ENCODE measurements around the gene PCDHGB3. TPM values are rescaled to one million over a fixed set of nuclear protein-coding genes. Genes with fewer than 3 reads are reported as not detected.
"Not testable (repeated sequence)": the region's sequence is repeated elsewhere in the genome, so short reads cannot be mapped to it uniquely, and the experiment has no call there.

PCDHGB3 gene
- total RNA-seq, 1 experiment from 2014 or later, result 1.1 TPM

- no peak for DNase-seq (ENCODE audit: extremely low read depth, low read depth)
These were observed 19.4 kb downstream of the PCDHGB3 start for GRCh38 chr5:141389153-141390042.

GRCh38 chr5:141392429-141393198, 22.6 kb downstream of the PCDHGB3 start, which contains the start of gene PCDHGA8:
Gene PCDHGA8 (plus strand): TSS chr5:141392633. CDS start chr5:141392814, 181 bp downstream.
- no peak for DNase-seq (ENCODE audit: extremely low read depth, low read depth)

- DNase-seq (ENCODE audit: extremely low read depth, low read depth), result no peak
These were observed 23.2 kb downstream of the PCDHGB3 start for GRCh38 chr5:141393267-141393666.

- not testable (repeated sequence) for DNase-seq (ENCODE audit: extremely low read depth, low read depth)
These were observed 24.6 kb downstream of the PCDHGB3 start for GRCh38 chr5:141394401-141395187.

- DNase-seq (ENCODE audit: extremely low read depth, low read depth), result not testable (repeated sequence)
These were observed 27.9 kb downstream of the PCDHGB3 start, which contains the start of gene PCDHGB5 for GRCh38 chr5:141397756-141398551. Gene PCDHGB5 (plus strand): TSS chr5:141397947. CDS start chr5:141398128, 181 bp downstream.

GRCh38 chr5:141398608-141399007, 28.6 kb downstream of the PCDHGB3 start:
- DNase-seq (ENCODE audit: extremely low read depth, low read depth), result no peak

- no peak for DNase-seq (ENCODE audit: extremely low read depth, low read depth)
These were observed 29.7 kb downstream of the PCDHGB3 start for GRCh38 chr5:141399555-141400258.

GRCh38 chr5:141402553-141403243, 32.7 kb downstream of the PCDHGB3 start, which contains the start of gene PCDHGA9:
Gene PCDHGA9 (plus strand): TSS chr5:141402778. CDS start chr5:141402953, 175 bp downstream.
- peak; percentile 33 for DNase-seq (ENCODE audit: extremely low read depth, low read depth)

- DNase-seq (ENCODE audit: extremely low read depth, low read depth), result no peak
These were observed 33.3 kb downstream of the PCDHGB3 start for GRCh38 chr5:141403387-141403786.

GRCh38 chr5:141407790-141408505, 37.9 kb downstream of the PCDHGB3 start, which contains the start of gene PCDHGB6:
Gene PCDHGB6 (plus strand): TSS chr5:141408021. CDS start chr5:141408203, 182 bp downstream.
- not testable (repeated sequence) for DNase-seq (ENCODE audit: extremely low read depth, low read depth)

- DNase-seq (ENCODE audit: extremely low read depth, low read depth), result no peak
These were observed 39.7 kb downstream of the PCDHGB3 start for GRCh38 chr5:141409598-141410306.

- DNase-seq (ENCODE audit: extremely low read depth, low read depth), result no peak
These were observed 41.5 kb downstream of the PCDHGB3 start for GRCh38 chr5:141411575-141411974.

GRCh38 chr5:141412854-141413539, 43.0 kb downstream of the PCDHGB3 start, which contains the start of gene PCDHGA10:
Gene PCDHGA10 (plus strand): TSS chr5:141412987. CDS start chr5:141413176, 189 bp downstream.
- DNase-seq (ENCODE audit: extremely low read depth, low read depth), result peak; percentile 82

GRCh38 chr5:141413540-141414069, 43.6 kb downstream of the PCDHGB3 start:
- no peak for DNase-seq (ENCODE audit: extremely low read depth, low read depth)

- not testable (repeated sequence) for DNase-seq (ENCODE audit: extremely low read depth, low read depth)
These were observed 44.7 kb downstream of the PCDHGB3 start for GRCh38 chr5:141414548-141415274.
